ENCODE measurements around the gene ADAM23. TPM values are rescaled to one million over a fixed set of nuclear protein-coding genes. Genes with fewer than 3 reads are reported as not detected.

Gene ADAM23
- total and polyA plus RNA-seq, 5 donors from 2014 or later = 0.10 to 0.79 TPM; not detected in 3

- no peaks in the 10 kb centered on the region for H3K4me1 ChIP-seq (ENCODE audit: control insufficient read depth, insufficient read depth, low read length, poor library complexity, severe bottlenecking)
- no peaks in the 10 kb centered on the region for H3K9me3 ChIP-seq (ENCODE audit: control insufficient read depth in 2 of 2, low read length in 2 of 2)
- ATAC-seq (ENCODE audit: low read depth in 2 of 2) (no peak), DNase-seq (no peak)
- no peak overlapping the region for H3K4me3 ChIP-seq (ENCODE audit: low read depth, low read length)
- H3K36me3 ChIP-seq (ENCODE audit: control insufficient read depth, insufficient read depth, low read length) = no peaks in the 10 kb centered on the region
- no peak overlapping the region for H3K27ac ChIP-seq (ENCODE audit: insufficient read depth, low read length, poor library complexity, severe bottlenecking)
- H3K9me3 Mint-ChIP-seq = peaks cover 0 to 3% (median 0%) of the 10 kb centered on the region in 7 donors
- H3K36me3 Mint-ChIP-seq = no peaks in the 10 kb centered on the region
- H3K27ac Mint-ChIP-seq = no peak overlapping the region
- peaks cover 8% of the 10 kb centered on the region for H3K27me3 Mint-ChIP-seq
- no peak overlapping the region for H3K4me3 Mint-ChIP-seq
- H3K4me1 Mint-ChIP-seq = no peaks in the 10 kb centered on the region
- H3K27me3 ChIP-seq (ENCODE audit: control insufficient read depth, insufficient read depth, low read length) = no peaks in the 10 kb centered on the region
These were observed 221.9 kb downstream of the ADAM23 start for GRCh38 chr2:206665251-206665650.

Other genes starting within 250 kb of the ADAM23 start
- gene ZDBF2, start 168.9 kb upstream of the ADAM23 start, total RNA-seq = 26.8 TPM
- gene ZDBF2, start 168.9 kb upstream of the ADAM23 start, polyA plus RNA-seq = 1 to 10 TPM; 3.2 to 7.3 (median 4.3) TPM
- gene FAM237A, start 199.0 kb downstream of the ADAM23 start, total RNA-seq = not detected
- gene FAM237A, start 199.0 kb downstream of the ADAM23 start, polyA plus RNA-seq = not detected

Data from CD4-positive, CD25-positive, alpha-beta regulatory T cell (primary cell).